T-helper 2 cell treated with Interferon-gamma antibody and Interleukin-4, amounts not matched to agents 5 μg/mL and 100 μg/mL, for 36 hours (primary cell): Measurements from ENCODE around the gene ZNF423.
"Not testable (repeated sequence)": the region's sequence is repeated elsewhere in the genome, so short reads cannot be mapped to it uniquely, and the experiment has no call there.

Experiments
- DNase-seq: peaks from one replicate; pipeline ENCODE4 v3.0.0; 2021; ENCODE audit warnings: low spot score
- H3K27ac Mint-ChIP-seq: one replicate; pipeline ENCODE4 v1.8.0; 2021; ENCODE audit warnings: mild to moderate bottlenecking, mixed read lengths
- H3K27me3 Mint-ChIP-seq: one replicate; pipeline ENCODE4 v1.8.0; 2021; ENCODE audit warnings: low read depth, mixed read lengths
- H3K36me3 Mint-ChIP-seq: one replicate; pipeline ENCODE4 v1.8.0; 2021; ENCODE audit warnings: low read depth, mixed read lengths
- H3K4me1 Mint-ChIP-seq: one replicate; pipeline ENCODE4 v1.8.0; 2021; ENCODE audit warnings: low read depth, mixed read lengths
- H3K4me3 Mint-ChIP-seq: one replicate; pipeline ENCODE4 v1.8.0; 2022; ENCODE audit warnings: mild to moderate bottlenecking, moderate library complexity, mixed read lengths
- H3K9me3 Mint-ChIP-seq: one replicate; pipeline ENCODE4 v1.8.0; 2021; ENCODE audit warnings: mixed read lengths

Gene ZNF423

GRCh38 chr16:49519008-49519656 lies 336.8 kb downstream of the ZNF423 start:
- Mint-ChIP-seq H3K4me3 (no peak overlapping the region), H3K4me1 (no peaks in the 10 kb centered on the region), H3K36me3 (no peaks in the 10 kb centered on the region), H3K9me3 (no peaks in the 10 kb centered on the region), H3K27ac (no peak overlapping the region), H3K27me3 (no peaks in the 10 kb centered on the region)
- DNase-seq, result no peak

GRCh38 chr16:49516382-49517036 lies 339.4 kb downstream of the ZNF423 start:
- no peaks in the 10 kb centered on the region for H3K4me1 Mint-ChIP-seq

GRCh38 chr16:49515861-49516260 lies 340.1 kb downstream of the ZNF423 start:
- Mint-ChIP-seq H3K4me3 (no peak overlapping the region), H3K4me1 (no peaks in the 10 kb centered on the region)

More at GRCh38 chr16:49516382-49517036, 339.4 kb downstream of the ZNF423 start:
- Mint-ChIP-seq H3K27me3 (no peaks in the 10 kb centered on the region), H3K36me3 (no peaks in the 10 kb centered on the region), H3K9me3 (no peaks in the 10 kb centered on the region), H3K27ac (no peak overlapping the region), H3K4me3 (no peak overlapping the region)
- DNase-seq, result no peak

GRCh38 chr16:49515016-49515565 lies 340.8 kb downstream of the ZNF423 start:
- H3K4me3 Mint-ChIP-seq, result no peak overlapping the region
- H3K9me3 Mint-ChIP-seq, result no peaks in the 10 kb centered on the region
- no peak for DNase-seq
- no peaks in the 10 kb centered on the region for H3K4me1 Mint-ChIP-seq
- H3K27ac Mint-ChIP-seq, result no peak overlapping the region
- H3K36me3 Mint-ChIP-seq, result no peaks in the 10 kb centered on the region
- H3K27me3 Mint-ChIP-seq, result no peaks in the 10 kb centered on the region

More at GRCh38 chr16:49515861-49516260, 340.1 kb downstream of the ZNF423 start:
- no peaks in the 10 kb centered on the region for H3K9me3 Mint-ChIP-seq
- DNase-seq, result no peak
- H3K27ac Mint-ChIP-seq, result no peak overlapping the region
- H3K36me3 Mint-ChIP-seq, result no peaks in the 10 kb centered on the region
- H3K27me3 Mint-ChIP-seq, result no peaks in the 10 kb centered on the region

GRCh38 chr16:49514073-49514980 lies 341.6 kb downstream of the ZNF423 start:
- DNase-seq, result no peak
- Mint-ChIP-seq H3K27me3 (no peaks in the 10 kb centered on the region), H3K27ac (no peak overlapping the region), H3K9me3 (no peaks in the 10 kb centered on the region), H3K4me3 (no peak overlapping the region), H3K36me3 (no peaks in the 10 kb centered on the region), H3K4me1 (no peaks in the 10 kb centered on the region)

GRCh38 chr16:49513040-49513439 lies 342.9 kb downstream of the ZNF423 start:
- Mint-ChIP-seq H3K27ac (no peak overlapping the region), H3K4me1 (no peaks in the 10 kb centered on the region), H3K27me3 (no peaks in the 10 kb centered on the region), H3K36me3 (no peaks in the 10 kb centered on the region), H3K4me3 (no peak overlapping the region), H3K9me3 (no peaks in the 10 kb centered on the region)
- no peak for DNase-seq

GRCh38 chr16:49510654-49511305 lies 345.1 kb downstream of the ZNF423 start:
- no peak overlapping the region for H3K4me3 Mint-ChIP-seq

GRCh38 chr16:49510141-49510540 lies 345.8 kb downstream of the ZNF423 start:
- H3K4me1 Mint-ChIP-seq, result no peaks in the 10 kb centered on the region
- no peaks in the 10 kb centered on the region for H3K27me3 Mint-ChIP-seq
- H3K4me3 Mint-ChIP-seq, result no peak overlapping the region
- no peak overlapping the region for H3K27ac Mint-ChIP-seq
- H3K9me3 Mint-ChIP-seq, result no peaks in the 10 kb centered on the region
- DNase-seq, result no peak
- no peaks in the 10 kb centered on the region for H3K36me3 Mint-ChIP-seq

More at GRCh38 chr16:49510654-49511305, 345.1 kb downstream of the ZNF423 start:
- DNase-seq, result no peak
- H3K27me3 Mint-ChIP-seq, result no peaks in the 10 kb centered on the region
- no peaks in the 10 kb centered on the region for H3K4me1 Mint-ChIP-seq
- H3K9me3 Mint-ChIP-seq, result no peaks in the 10 kb centered on the region
- no peak overlapping the region for H3K27ac Mint-ChIP-seq
- H3K36me3 Mint-ChIP-seq, result no peaks in the 10 kb centered on the region

GRCh38 chr16:49506058-49507013 lies 349.6 kb downstream of the ZNF423 start:
- not testable (repeated sequence) for DNase-seq, H3K4me1 Mint-ChIP-seq, H3K9me3 Mint-ChIP-seq, H3K27ac Mint-ChIP-seq, H3K36me3 Mint-ChIP-seq, H3K4me3 Mint-ChIP-seq, H3K27me3 Mint-ChIP-seq

- Mint-ChIP-seq H3K9me3 (no peaks in the 10 kb centered on the region), H3K27me3 (no peaks in the 10 kb centered on the region), H3K27ac (no peak overlapping the region), H3K4me1 (no peaks in the 10 kb centered on the region), H3K36me3 (no peaks in the 10 kb centered on the region), H3K4me3 (no peak overlapping the region)
- DNase-seq, result no peak
Measured at GRCh38 chr16:49505556-49505955, 350.4 kb downstream of the ZNF423 start.

GRCh38 chr16:49504626-49505025 lies 351.3 kb downstream of the ZNF423 start:
- no peaks in the 10 kb centered on the region for H3K4me1 Mint-ChIP-seq
- H3K27me3 Mint-ChIP-seq, result no peaks in the 10 kb centered on the region
- no peak overlapping the region for H3K4me3 Mint-ChIP-seq
- no peaks in the 10 kb centered on the region for H3K36me3 Mint-ChIP-seq
- no peak for DNase-seq
- H3K9me3 Mint-ChIP-seq, result no peaks in the 10 kb centered on the region
- no peak overlapping the region for H3K27ac Mint-ChIP-seq

GRCh38 chr16:49504023-49504364 lies 351.9 kb downstream of the ZNF423 start:
- Mint-ChIP-seq H3K4me3 (no peak overlapping the region), H3K27me3 (no peaks in the 10 kb centered on the region), H3K36me3 (no peaks in the 10 kb centered on the region), H3K9me3 (no peaks in the 10 kb centered on the region), H3K27ac (no peak overlapping the region), H3K4me1 (no peaks in the 10 kb centered on the region)
- no peak for DNase-seq
